PC-9 (cell line): Measurements from ENCODE around the gene TMCO6. TPM values are rescaled to one million over a fixed set of nuclear protein-coding genes. Genes with fewer than 3 reads are reported as not detected.
A peak's percentile ranks its signal among the peaks of the same experiment; 100 is the strongest.
"Not testable (repeated sequence)": the region's sequence is repeated elsewhere in the genome, so short reads cannot be mapped to it uniquely, and the experiment has no call there.

ENCODE experiments used
- Bru-seq: library from RNA; stranded (reverse); fragments of 400-500 nt; gene quantifications from one replicate; lab custom pipeline; 2021; lab: Mats Ljungman, UMichigan
- BruChase-seq, 2 experiments: library from RNA; stranded (reverse); fragments of 400-500 nt; gene quantifications; one replicate each; lab custom pipeline; 2021; lab: Mats Ljungman, UMichigan
- BruUV-seq: library from RNA; stranded (reverse); fragments of 400-500 nt; replicated peaks from 2 replicates; lab custom pipeline; 2021; lab: Mats Ljungman, UMichigan
- CTCF ChIA-PET: fragments of 300-600 bp; sonication (Branson Sonifier 250); formaldehyde crosslinking; loops from one replicate; lab custom pipeline; 2022; ENCODE audit warnings: antibody characterized with exemption; lab: Charles Lee
- POLR2A ChIA-PET: fragments of 300-600 bp; sonication (Branson Sonifier 250); formaldehyde crosslinking; loops from one replicate; lab custom pipeline; 2022; ENCODE audit warnings: antibody characterized with exemption; ENCODE audit not compliant: unreplicated experiment; lab: Charles Lee
- DNase-seq, 2 experiments: peaks; one replicate each; pipeline versions ENCODE4 v3.0.0 to v3.0.0-alpha.2; 2015 to 2022; ENCODE audit warnings: mixed read lengths in 1 of 2
- H2AFZ ChIP-seq: fragments of 200-600 bp; sonication (generic); 2 replicates; pipeline ENCODE4 v1.8.1; 2017; ENCODE audit warnings: antibody characterized with exemption
- H3F3A ChIP-seq: fragments of 200-600 bp; sonication (generic); 2 replicates; pipeline ENCODE4 v1.8.1; 2017; ENCODE audit warnings: antibody characterized with exemption, mild to moderate bottlenecking, low read depth; ENCODE audit not compliant: insufficient read depth
- H3K27ac ChIP-seq: fragments of 200-600 bp; sonication (generic); 2 replicates; pipeline ENCODE4 v1.6.1; 2016; ENCODE audit warnings: mixed run types
- H3K27me3 ChIP-seq: fragments of 200-600 bp; sonication (generic); 2 replicates; pipeline ENCODE4 v1.6.1; 2016; ENCODE audit warnings: low read depth, mixed run types; ENCODE audit not compliant: insufficient read depth
- H3K36me3 ChIP-seq: fragments of 200-600 bp; sonication (generic); 2 replicates; pipeline ENCODE4 v1.6.1; 2016; ENCODE audit warnings: low read depth, mixed run types
- H3K4me1 ChIP-seq: fragments of 200-600 bp; sonication (generic); replicated peaks from 2 replicates; pipeline ENCODE4 v1.6.1; 2016; ENCODE audit warnings: mixed run types; ENCODE audit not compliant: insufficient read depth
- H3K4me2 ChIP-seq: fragments of 200-600 bp; sonication (generic); 2 replicates; pipeline ENCODE4 v1.6.1; 2017; ENCODE audit warnings: mixed run types
- H3K4me3 ChIP-seq: fragments of 200-600 bp; sonication (generic); 2 replicates; pipeline ENCODE4 v1.6.1; 2016; ENCODE audit warnings: mixed run types
- H3K79me2 ChIP-seq: fragments of 200-600 bp; sonication (generic); 2 replicates; pipeline ENCODE4 v1.6.1; 2017; ENCODE audit warnings: low read depth, mixed run types
- H3K9me2 ChIP-seq: fragments of 200-600 bp; sonication (generic); 2 replicates; pipeline ENCODE4 v1.8.1; 2017; ENCODE audit warnings: mild to moderate bottlenecking; ENCODE audit not compliant: insufficient read depth
- H3K9me3 ChIP-seq: fragments of 200-600 bp; sonication (generic); 2 replicates; pipeline ENCODE4 v1.8.1; 2016; ENCODE audit warnings: low read depth; ENCODE audit not compliant: insufficient read depth
- H4K20me1 ChIP-seq: fragments of 200-600 bp; sonication (generic); 2 replicates; pipeline ENCODE4 v1.8.1; 2017; ENCODE audit not compliant: insufficient read depth
- EZH2 ChIP-seq: fragments of 200-600 bp; sonication (generic); IDR thresholded peaks from 2 replicates; pipeline ENCODE4 v1.8.0; 2017; ENCODE audit warnings: antibody characterized with exemption, low read depth
- intact Hi-C: fragments of 100-400 bp; cut with micrococcal nuclease; formaldehyde crosslinking; loops from one replicate; pipeline ENCODE4 v1.10.0; 2022; ENCODE audit not compliant: unreplicated experiment
- long read RNA-seq: library from polyadenylated mRNA; stranded (forward); transcript quantifications from one replicate; pipeline ENCODE4 v2.0.0, GENCODE V29; 2022
- total RNA-seq: library from RNA; stranded (reverse); gene quantifications from 2 replicates; pipeline ENCODE4 v1.2.3, GENCODE V29; 2021
- TF ChIP-seq, protein P1 (sequence below): fragments of 200-600 bp; sonication (generic); conservative IDR thresholded peaks from 2 replicates; pipeline ENCODE4 v1.6.1; 2017; ENCODE audit warnings: mixed run types, antibody characterized with exemption, mild to moderate bottlenecking, moderate library complexity

TMCO6 gene
- total RNA-seq (12.1 and 25.2 TPM in 2 replicates), Bru-seq, nascent RNA (percentile 54 among the genes with signal in this experiment), BruChase-seq, experiment 1, labeled RNA remaining after a 2-hour chase (percentile 57 among the genes with signal in this experiment), BruChase-seq, experiment 2, labeled RNA remaining after a 6-hour chase (percentile 52 among the genes with signal in this experiment)
- long read RNA-seq, transcript TMCO6-203 (12 exons, 1,887 nt): major isoform, 6 of 13 reads
- long read RNA-seq, partial matches to known transcripts: 1 of 13 reads
- long read RNA-seq, other reads (novel, unspliced or antisense): 5 of 13 reads

DNA sequence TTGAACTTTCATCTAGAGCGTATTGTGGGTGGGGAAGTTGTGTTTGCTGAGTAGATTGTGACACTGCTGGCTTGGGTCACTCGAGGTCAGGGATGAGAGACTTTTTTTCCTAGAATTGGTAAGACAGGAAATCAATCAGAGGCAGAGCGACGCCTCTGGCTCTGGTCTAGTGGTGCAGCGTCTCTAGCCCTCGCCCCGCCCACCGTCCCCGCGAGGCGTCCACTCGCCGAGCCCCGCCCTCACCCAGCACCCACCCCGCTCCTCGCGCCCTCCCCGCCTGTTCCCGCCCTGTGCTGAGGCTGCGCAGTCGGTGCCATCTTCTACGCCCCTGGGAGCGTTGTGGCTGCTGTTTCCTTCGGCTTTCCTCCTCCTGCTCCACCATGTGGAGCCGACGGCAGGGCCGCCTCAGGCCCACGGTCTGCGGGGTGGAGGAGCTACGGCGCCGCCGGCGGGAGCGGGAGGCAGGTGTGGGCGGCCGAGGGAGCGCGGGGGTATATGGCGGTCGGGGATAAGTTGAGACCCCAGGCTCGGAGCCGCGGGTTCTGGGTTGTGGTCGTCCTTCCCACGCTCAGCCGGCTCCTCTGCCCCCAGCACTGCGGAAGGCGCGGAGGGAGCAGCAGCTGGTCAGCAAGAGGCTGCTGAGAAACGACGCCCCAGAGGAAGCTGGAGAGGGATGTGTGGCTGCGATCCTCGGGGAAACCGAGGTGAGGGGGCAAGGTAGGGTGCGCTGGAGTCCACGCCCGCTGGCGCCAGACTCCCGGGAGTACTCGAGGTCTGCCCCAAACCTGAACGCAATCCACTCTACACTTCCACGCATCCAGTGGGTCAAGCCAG is at the start of gene TMCO6:
TSS of gene TMCO6 (plus strand) at position 304 of the 834 bp plus-strand sequence. CDS start at position 381, 77 bp downstream.
- peaks cover 16% of the 10 kb centered on the region for H3K79me2 ChIP-seq
- H3K36me3 ChIP-seq: no peaks in the 10 kb centered on the region
- intact Hi-C loops: loop anchor here (1.0 to 5.0 kb wide), 4 partner anchors 75 to 292 kb away; partner anchors contain the start of genes APBB3, HBEGF and SLC35A4
- ChIA-PET POLR2A (interaction anchor here (0.7 kb wide), 1 partner anchor 51 kb away, joined by 7 read pairs; no protein-coding TSS in a partner anchor), CTCF (interaction anchor here (0.5 kb wide), 1 partner anchor 108 kb away, joined by 4 read pairs; no protein-coding TSS in a partner anchor)
- peak within 1 kb of the TSS; percentile 78 for H3K4me3 ChIP-seq
- no peaks in the 10 kb centered on the region for H3K9me3 ChIP-seq
- peak; percentile 89 to 95 for DNase-seq
- peak within 1 kb of the TSS; percentile 79 for H3K4me2 ChIP-seq
- peaks cover 10% of the 10 kb centered on the region for H3K4me1 ChIP-seq
- H3F3A ChIP-seq: peaks cover 6% of the 10 kb centered on the region; the same call in 1 of the 2 replicates
- TSS peak; percentile 43 for BruUV-seq
- no peak for TF ChIP-seq EZH2
- TF ChIP-seq, protein P1, sequence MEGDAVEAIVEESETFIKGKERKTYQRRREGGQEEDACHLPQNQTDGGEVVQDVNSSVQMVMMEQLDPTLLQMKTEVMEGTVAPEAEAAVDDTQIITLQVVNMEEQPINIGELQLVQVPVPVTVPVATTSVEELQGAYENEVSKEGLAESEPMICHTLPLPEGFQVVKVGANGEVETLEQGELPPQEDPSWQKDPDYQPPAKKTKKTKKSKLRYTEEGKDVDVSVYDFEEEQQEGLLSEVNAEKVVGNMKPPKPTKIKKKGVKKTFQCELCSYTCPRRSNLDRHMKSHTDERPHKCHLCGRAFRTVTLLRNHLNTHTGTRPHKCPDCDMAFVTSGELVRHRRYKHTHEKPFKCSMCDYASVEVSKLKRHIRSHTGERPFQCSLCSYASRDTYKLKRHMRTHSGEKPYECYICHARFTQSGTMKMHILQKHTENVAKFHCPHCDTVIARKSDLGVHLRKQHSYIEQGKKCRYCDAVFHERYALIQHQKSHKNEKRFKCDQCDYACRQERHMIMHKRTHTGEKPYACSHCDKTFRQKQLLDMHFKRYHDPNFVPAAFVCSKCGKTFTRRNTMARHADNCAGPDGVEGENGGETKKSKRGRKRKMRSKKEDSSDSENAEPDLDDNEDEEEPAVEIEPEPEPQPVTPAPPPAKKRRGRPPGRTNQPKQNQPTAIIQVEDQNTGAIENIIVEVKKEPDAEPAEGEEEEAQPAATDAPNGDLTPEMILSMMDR: peak; percentile 63
- H3K27me3 ChIP-seq: no peaks in the 10 kb centered on the region
- H4K20me1 ChIP-seq: no peaks in the 10 kb centered on the region
- peak within 1 kb of the TSS; percentile 73 for H3K27ac ChIP-seq
- H2AFZ ChIP-seq: peak within 1 kb of the TSS; percentile 96
- no peaks in the 10 kb centered on the region for H3K9me2 ChIP-seq

DNA sequence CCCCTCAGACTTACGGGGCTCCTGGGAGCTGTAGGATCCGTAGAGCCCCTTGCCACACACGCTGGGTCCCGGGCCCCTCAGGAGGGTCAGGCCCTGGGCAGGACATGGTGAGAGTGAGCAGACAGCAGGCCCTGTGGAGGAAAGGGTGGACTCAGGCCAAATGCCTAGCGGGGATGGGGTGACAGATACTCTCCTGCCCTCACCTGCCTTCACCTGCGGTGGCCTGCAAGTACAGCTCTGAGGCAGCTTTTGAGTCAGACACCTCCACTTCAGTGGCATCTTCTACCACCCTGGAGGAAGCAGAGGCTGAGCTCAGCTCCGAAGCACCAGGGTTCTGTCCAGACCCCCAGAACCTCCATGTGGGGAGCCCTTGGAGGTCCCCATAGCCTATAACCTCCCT is 48.4 kb upstream of the TMCO6 start:
- Histone ChIP-seq H3K9me3 (no peaks in the 10 kb centered on the region), H2AFZ (no peak overlapping the region), H3K9me2 (0 out of 2 replicates have a peak, but pooled peaks cover 3% of the 10 kb centered on the region), H3K4me3 (no peak overlapping the region), H3K27me3 (no peaks in the 10 kb centered on the region), H3K36me3 (no peaks in the 10 kb centered on the region), H3K79me2 (no peaks in the 10 kb centered on the region), H4K20me1 (no peaks in the 10 kb centered on the region), H3K4me1 (no peaks in the 10 kb centered on the region), H3K4me2 (no peak overlapping the region), H3F3A (no peaks in the 10 kb centered on the region), H3K27ac (no peak overlapping the region)
- TF ChIP-seq, protein P1: no peak
- no peak for TF ChIP-seq EZH2
- POLR2A ChIA-PET: no interaction called here
- CTCF ChIA-PET: no interaction called here
- intact Hi-C loops: no loop called here
- BruUV-seq: no TSS peak
- DNase-seq: no peak

DNA sequence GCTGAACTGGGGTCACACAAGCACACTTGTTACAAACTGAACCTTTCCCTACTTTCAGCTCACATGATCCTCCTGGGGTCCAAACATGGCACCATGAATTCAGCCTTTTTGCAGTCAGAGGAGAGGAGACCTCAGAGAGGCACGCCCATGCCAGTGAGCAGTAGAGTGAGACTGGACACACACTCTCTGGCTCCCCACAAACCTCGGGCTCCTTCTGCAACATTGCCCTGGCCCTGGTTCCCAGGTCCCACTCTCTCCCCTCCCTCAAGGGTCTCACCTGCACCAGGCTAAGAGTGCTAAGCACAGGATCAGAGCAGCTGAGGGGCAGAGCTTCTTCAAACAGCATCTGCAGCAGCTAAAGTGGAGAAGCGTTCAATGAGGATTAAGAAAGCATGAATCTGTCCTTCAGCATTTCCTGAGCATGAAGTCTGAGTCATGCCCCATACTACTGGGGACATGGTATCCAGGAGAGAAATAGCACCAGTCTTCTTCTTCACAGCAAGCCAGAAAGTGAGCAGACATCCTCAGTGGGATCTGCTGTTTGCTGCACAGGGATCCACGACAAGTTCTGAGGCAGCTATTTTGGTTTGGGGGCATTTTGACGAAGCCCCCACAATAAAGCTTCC is 47.4 kb upstream of the TMCO6 start:
- no peak for DNase-seq
- H3K4me2 ChIP-seq: peak overlapping the region; percentile 46; the same call in 1 of the 2 replicates

DNA sequence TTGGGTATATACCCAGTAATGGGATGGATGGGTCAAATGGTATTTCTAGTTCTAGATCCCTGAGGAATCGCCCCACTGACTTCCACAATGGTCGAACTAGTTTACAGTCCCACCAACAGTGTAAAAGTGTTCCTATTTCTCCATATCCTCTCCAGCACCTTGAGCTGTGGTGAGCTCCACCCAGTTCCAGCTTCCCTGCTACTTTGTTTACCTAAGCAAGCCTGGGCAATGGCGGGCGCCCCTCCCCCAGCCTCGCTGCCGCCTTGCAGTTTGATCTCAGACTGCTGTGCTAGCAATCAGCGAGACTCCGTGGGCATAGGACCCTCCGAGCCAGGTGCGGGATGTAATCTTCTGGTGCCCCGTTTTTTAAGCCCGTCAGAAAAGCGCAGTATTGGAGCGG is 46.2 kb upstream of the TMCO6 start:
- H2AFZ ChIP-seq, H3K79me2 ChIP-seq, H3F3A ChIP-seq, H3K4me3 ChIP-seq, H4K20me1 ChIP-seq, H3K27me3 ChIP-seq, BruUV-seq, POLR2A ChIA-PET, intact Hi-C loops, H3K4me1 ChIP-seq, CTCF ChIA-PET, H3K36me3 ChIP-seq, H3K9me3 ChIP-seq, H3K4me2 ChIP-seq, H3K9me2 ChIP-seq, H3K27ac ChIP-seq: not testable (repeated sequence)
- DNase-seq: peak in 1 of 2 experiments; percentile 18

More for the DNA sequence above, 47.4 kb upstream of the TMCO6 start:
- Histone ChIP-seq H3K27ac (no peak overlapping the region), H3K36me3 (no peaks in the 10 kb centered on the region), H3K4me3 (no peak overlapping the region), H3K27me3 (no peaks in the 10 kb centered on the region), H3K9me3 (no peaks in the 10 kb centered on the region), H3K9me2 (0 out of 2 replicates have a peak, but pooled peaks cover 3% of the 10 kb centered on the region), H4K20me1 (no peaks in the 10 kb centered on the region), H3K4me1 (no peaks in the 10 kb centered on the region), H3K79me2 (no peaks in the 10 kb centered on the region), H2AFZ (0 out of 2 replicates have a peak overlapping the region, but pooled peaks have one; percentile 58), H3F3A (no peaks in the 10 kb centered on the region)
- intact Hi-C loops: no loop called here
- ChIA-PET CTCF (no interaction called here), POLR2A (no interaction called here)
- no TSS peak for BruUV-seq
- TF ChIP-seq, protein P1: no peak
- no peak for TF ChIP-seq EZH2
